ENCODE measurements around the gene UMOD.

GRCh38 chr16:20320592-20320991, 31.9 kb downstream of the UMOD start:
- TF ChIP-seq ZFP30 (CRISPR knock-in tag; IDR thresholded peaks at IDR 0.05) (no peak), RARB (CRISPR knock-in tag; IDR thresholded peaks at IDR 0.05) (no peak), PPARA (CRISPR knock-in tag; IDR thresholded peaks at IDR 0.05; ENCODE audit: borderline replicate concordance) (no peak), CREB5 (CRISPR knock-in tag; IDR thresholded peaks at IDR 0.05; ENCODE audit: low read depth) (no peak), ARNTL (CRISPR knock-in tag; IDR thresholded peaks at IDR 0.05; ENCODE audit: borderline replicate concordance, low read depth) (no peak), TSHZ2 (CRISPR knock-in tag; IDR thresholded peaks at IDR 0.05) (no peak), ZFP3 (CRISPR knock-in tag; IDR thresholded peaks at IDR 0.05) (no peak), CSRNP3 (CRISPR knock-in tag; IDR thresholded peaks at IDR 0.05) (no peak), ISL1 (CRISPR knock-in tag; IDR thresholded peaks at IDR 0.05) (no peak), ZNF565 (CRISPR knock-in tag; conservative IDR thresholded peaks at IDR 0.05; ENCODE audit: low read depth) (no peak)
- TF ChIP-seq, protein P1, sequence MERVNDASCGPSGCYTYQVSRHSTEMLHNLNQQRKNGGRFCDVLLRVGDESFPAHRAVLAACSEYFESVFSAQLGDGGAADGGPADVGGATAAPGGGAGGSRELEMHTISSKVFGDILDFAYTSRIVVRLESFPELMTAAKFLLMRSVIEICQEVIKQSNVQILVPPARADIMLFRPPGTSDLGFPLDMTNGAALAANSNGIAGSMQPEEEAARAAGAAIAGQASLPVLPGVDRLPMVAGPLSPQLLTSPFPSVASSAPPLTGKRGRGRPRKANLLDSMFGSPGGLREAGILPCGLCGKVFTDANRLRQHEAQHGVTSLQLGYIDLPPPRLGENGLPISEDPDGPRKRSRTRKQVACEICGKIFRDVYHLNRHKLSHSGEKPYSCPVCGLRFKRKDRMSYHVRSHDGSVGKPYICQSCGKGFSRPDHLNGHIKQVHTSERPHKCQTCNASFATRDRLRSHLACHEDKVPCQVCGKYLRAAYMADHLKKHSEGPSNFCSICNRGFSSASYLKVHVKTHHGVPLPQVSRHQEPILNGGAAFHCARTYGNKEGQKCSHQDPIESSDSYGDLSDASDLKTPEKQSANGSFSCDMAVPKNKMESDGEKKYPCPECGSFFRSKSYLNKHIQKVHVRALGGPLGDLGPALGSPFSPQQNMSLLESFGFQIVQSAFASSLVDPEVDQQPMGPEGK (CRISPR knock-in tag; IDR thresholded peaks at IDR 0.05; ENCODE audit: borderline replicate concordance), result no peak
- TF ChIP-seq, protein P2, sequence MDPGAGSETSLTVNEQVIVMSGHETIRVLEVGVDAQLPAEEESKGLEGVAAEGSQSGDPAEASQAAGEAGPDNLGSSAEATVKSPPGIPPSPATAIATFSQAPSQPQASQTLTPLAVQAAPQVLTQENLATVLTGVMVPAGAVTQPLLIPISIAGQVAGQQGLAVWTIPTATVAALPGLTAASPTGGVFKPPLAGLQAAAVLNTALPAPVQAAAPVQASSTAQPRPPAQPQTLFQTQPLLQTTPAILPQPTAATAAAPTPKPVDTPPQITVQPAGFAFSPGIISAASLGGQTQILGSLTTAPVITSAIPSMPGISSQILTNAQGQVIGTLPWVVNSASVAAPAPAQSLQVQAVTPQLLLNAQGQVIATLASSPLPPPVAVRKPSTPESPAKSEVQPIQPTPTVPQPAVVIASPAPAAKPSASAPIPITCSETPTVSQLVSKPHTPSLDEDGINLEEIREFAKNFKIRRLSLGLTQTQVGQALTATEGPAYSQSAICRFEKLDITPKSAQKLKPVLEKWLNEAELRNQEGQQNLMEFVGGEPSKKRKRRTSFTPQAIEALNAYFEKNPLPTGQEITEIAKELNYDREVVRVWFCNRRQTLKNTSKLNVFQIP (CRISPR knock-in tag; IDR thresholded peaks at IDR 0.05; ENCODE audit: borderline replicate concordance, low read depth), result no peak
